Activated T-helper 2 cell treated with anti-CD3 and anti-CD28 coated beads, Interferon-gamma antibody, Interleukin-2, Interleukin-4, amounts not matched to agents 10 μg/mL and 5 μg/mL and 100 μg/mL, durations not matched to agents 14 hours and 24 hours and 36 hours (primary cell): Measurements from ENCODE around the gene SOBP. TPM values are rescaled to one million over a fixed set of nuclear protein-coding genes. Genes with fewer than 3 reads are reported as not detected.

ENCODE experiments used
- DNase-seq: peaks from one replicate; pipeline ENCODE4 v3.0.0; 2021; ENCODE audit warnings: low spot score
- H3K27ac Mint-ChIP-seq: one replicate; pipeline ENCODE4 v1.8.0; 2021; ENCODE audit warnings: mixed read lengths
- H3K27me3 Mint-ChIP-seq: one replicate; pipeline ENCODE4 v1.8.0; 2021; ENCODE audit warnings: low read depth, mixed read lengths
- H3K36me3 Mint-ChIP-seq: one replicate; pipeline ENCODE4 v1.8.0; 2021; ENCODE audit warnings: low read depth, mixed read lengths
- H3K4me1 Mint-ChIP-seq: one replicate; pipeline ENCODE4 v1.8.0; 2021; ENCODE audit warnings: low read depth, mixed read lengths
- H3K4me3 Mint-ChIP-seq: one replicate; pipeline ENCODE4 v1.8.0; 2021; ENCODE audit warnings: low read depth, mild to moderate bottlenecking, moderate library complexity, mixed read lengths
- H3K9me3 Mint-ChIP-seq: one replicate; pipeline ENCODE4 v1.8.0; 2021; ENCODE audit warnings: mixed read lengths
- intact Hi-C: fragments of 100-400 bp; cut with micrococcal nuclease; formaldehyde crosslinking; loops from one replicate; pipeline ENCODE4 v1.15.1; 2023
- total RNA-seq: library from RNA; stranded (reverse); gene quantifications from 2 replicates; pipeline ENCODE4 v1.2.3, GENCODE V29; 2022

Gene SOBP
- 0.02 and 0.18 TPM in 2 replicates for total RNA-seq

GRCh38 chr6:107489636-107490565 lies at the start of gene SOBP:
TSS of gene SOBP (plus strand) at chr6:107490117. CDS start at chr6:107490617, 500 bp downstream.
- peaks cover 20% of the 10 kb centered on the region for H3K4me1 Mint-ChIP-seq
- no peak within 1 kb of the TSS for H3K27ac Mint-ChIP-seq
- no peaks in the 10 kb centered on the region for H3K36me3 Mint-ChIP-seq
- intact Hi-C loops = loop anchor here (2.0 to 10.0 kb wide), 6 partner anchors 31 to 672 kb away; partner anchors contain the start of genes BEND3 and PDSS2
- no peaks in the 10 kb centered on the region for H3K9me3 Mint-ChIP-seq
- peak; percentile 20 for DNase-seq
- peak within 1 kb of the TSS; percentile 88 for H3K4me3 Mint-ChIP-seq
- H3K27me3 Mint-ChIP-seq = peaks cover 45% of the 10 kb centered on the region

GRCh38 chr6:107440936-107441335 lies 49.0 kb upstream of the SOBP start:
- H3K9me3 Mint-ChIP-seq = peaks cover 5% of the 10 kb centered on the region
- peaks cover 12% of the 10 kb centered on the region for H3K4me1 Mint-ChIP-seq
- H3K36me3 Mint-ChIP-seq = peaks cover 10% of the 10 kb centered on the region
- intact Hi-C loops = no loop called here
- no peak for DNase-seq
- H3K27ac Mint-ChIP-seq = no peak overlapping the region
- no peaks in the 10 kb centered on the region for H3K27me3 Mint-ChIP-seq
- H3K4me3 Mint-ChIP-seq = no peak overlapping the region

- Mint-ChIP-seq H3K4me3 (no peak overlapping the region), H3K27me3 (no peaks in the 10 kb centered on the region), H3K4me1 (peaks cover 12% of the 10 kb centered on the region), H3K27ac (no peak overlapping the region), H3K36me3 (peaks cover 14% of the 10 kb centered on the region), H3K9me3 (peaks cover 9% of the 10 kb centered on the region)
- DNase-seq = no peak
- intact Hi-C loops = no loop called here
These were observed 48.2 kb upstream of the SOBP start for GRCh38 chr6:107441682-107442081.

- Mint-ChIP-seq H3K27me3 (no peaks in the 10 kb centered on the region), H3K9me3 (peaks cover 20% of the 10 kb centered on the region), H3K4me1 (peaks cover 7% of the 10 kb centered on the region), H3K36me3 (peaks cover 21% of the 10 kb centered on the region), H3K4me3 (no peak overlapping the region), H3K27ac (no peak overlapping the region)
- DNase-seq = no peak
- intact Hi-C loops = no loop called here
These were observed 46.8 kb upstream of the SOBP start for GRCh38 chr6:107442938-107443607.

GRCh38 chr6:107443608-107444267 lies 46.2 kb upstream of the SOBP start:
- intact Hi-C loops = no loop called here
- DNase-seq = no peak
- peaks cover 26% of the 10 kb centered on the region for H3K36me3 Mint-ChIP-seq
- H3K27ac Mint-ChIP-seq = no peak overlapping the region
- H3K4me1 Mint-ChIP-seq = peaks cover 6% of the 10 kb centered on the region
- no peaks in the 10 kb centered on the region for H3K27me3 Mint-ChIP-seq
- H3K9me3 Mint-ChIP-seq = peaks cover 26% of the 10 kb centered on the region
- H3K4me3 Mint-ChIP-seq = no peak overlapping the region

GRCh38 chr6:107444277-107444676 lies 45.6 kb upstream of the SOBP start:
- Mint-ChIP-seq H3K36me3 (peaks cover 25% of the 10 kb centered on the region), H3K4me3 (no peak overlapping the region), H3K9me3 (peaks cover 32% of the 10 kb centered on the region), H3K27me3 (no peaks in the 10 kb centered on the region), H3K27ac (no peak overlapping the region), H3K4me1 (peaks cover 5% of the 10 kb centered on the region)
- intact Hi-C loops = no loop called here
- no peak for DNase-seq

- Mint-ChIP-seq H3K27me3 (no peaks in the 10 kb centered on the region), H3K9me3 (peaks cover 44% of the 10 kb centered on the region), H3K27ac (no peak overlapping the region), H3K36me3 (peaks cover 41% of the 10 kb centered on the region), H3K4me1 (peaks cover 3% of the 10 kb centered on the region), H3K4me3 (no peak overlapping the region)
- DNase-seq = no peak
- intact Hi-C loops = no loop called here
These were observed 42.2 kb upstream of the SOBP start for GRCh38 chr6:107447663-107448216.

GRCh38 chr6:107448776-107449175 lies 41.1 kb upstream of the SOBP start:
- H3K27me3 Mint-ChIP-seq = no peaks in the 10 kb centered on the region

GRCh38 chr6:107458672-107459282 lies 31.1 kb upstream of the SOBP start:
- Mint-ChIP-seq H3K4me3 (peak overlapping the region; percentile 95), H3K36me3 (peaks cover 1% of the 10 kb centered on the region), H3K27me3 (peaks cover 2% of the 10 kb centered on the region), H3K27ac (peak overlapping the region; percentile 88), H3K4me1 (peaks cover 13% of the 10 kb centered on the region), H3K9me3 (no peaks in the 10 kb centered on the region)
- intact Hi-C loops = loop anchor here (1.0 to 5.0 kb wide), 6 partner anchors 30 to 1924 kb away; partner anchors contain the start of genes CD164, MTRES1, QRSL1 and RTN4IP1
- DNase-seq = peak; percentile 24

More at GRCh38 chr6:107448776-107449175, 41.1 kb upstream of the SOBP start:
- Mint-ChIP-seq H3K4me3 (no peak overlapping the region), H3K36me3 (peaks cover 43% of the 10 kb centered on the region), H3K9me3 (peaks cover 44% of the 10 kb centered on the region), H3K27ac (no peak overlapping the region), H3K4me1 (peaks cover under 1% of the 10 kb centered on the region)
- no peak for DNase-seq
- intact Hi-C loops = no loop called here

- DNase-seq = peak; percentile 96
- H3K4me3 Mint-ChIP-seq = peak within 1 kb of the TSS; percentile 95
- no peaks in the 10 kb centered on the region for H3K36me3 Mint-ChIP-seq
- intact Hi-C loops = loop anchor here (1.0 to 5.0 kb wide), 6 partner anchors 29 to 1923 kb away; partner anchors contain the start of genes CD164, MTRES1, QRSL1 and RTN4IP1
- H3K27ac Mint-ChIP-seq = peak within 1 kb of the TSS; percentile 88
- no peaks in the 10 kb centered on the region for H3K9me3 Mint-ChIP-seq
- peaks cover 13% of the 10 kb centered on the region for H3K4me1 Mint-ChIP-seq
- H3K27me3 Mint-ChIP-seq = peaks cover 2% of the 10 kb centered on the region
These were observed 30.4 kb upstream of the SOBP start, which contains the start of gene PDSS2 for GRCh38 chr6:107459283-107460082. TSS of gene PDSS2 (minus strand) at chr6:107459564. CDS start at chr6:107459285, 279 bp downstream.

GRCh38 chr6:107460083-107460631 lies 29.8 kb upstream of the SOBP start:
- no peaks in the 10 kb centered on the region for H3K9me3 Mint-ChIP-seq
- peak overlapping the region; percentile 95 for H3K4me3 Mint-ChIP-seq
- peaks cover 13% of the 10 kb centered on the region for H3K4me1 Mint-ChIP-seq
- intact Hi-C loops = no loop called here
- DNase-seq = no peak
- H3K27ac Mint-ChIP-seq = peak overlapping the region; percentile 88
- H3K36me3 Mint-ChIP-seq = no peaks in the 10 kb centered on the region
- peaks cover 2% of the 10 kb centered on the region for H3K27me3 Mint-ChIP-seq
